ENCODE measurements around the gene NOD2. TPM values are rescaled to one million over a fixed set of nuclear protein-coding genes. Genes with fewer than 3 reads are reported as not detected.

NOD2 gene
- total and polyA plus RNA-seq, 2 experiments from 2014 or later: 0.27 to 0.66 TPM

- TF ChIP-seq CTCF (conservative IDR thresholded peaks at IDR 0.05; ENCODE audit: low read depth in 2 of 2) (no peak), ZNF331 (CRISPR knock-in tag; IDR thresholded peaks at IDR 0.05; ENCODE audit: low read depth) (no peak), ZNF114 (CRISPR knock-in tag; IDR thresholded peaks at IDR 0.05) (no peak), EZH2phosphoT487 (IDR thresholded peaks at IDR 0.05; ENCODE audit: unreplicated experiment) (no peak), STAT1 (IDR thresholded peaks at IDR 0.05; ENCODE audit: unreplicated experiment) (no peak)
Measured at GRCh38 chr16:50679266-50679665, 14.1 kb upstream of the NOD2 start (continued).

- ATAC-seq: no peak
- no peak overlapping the region for H3K27ac ChIP-seq (ENCODE audit: low read depth)
- H3K4me1 ChIP-seq (ENCODE audit: insufficient read depth): no peaks in the 10 kb centered on the region
- H3K36me3 Mint-ChIP-seq (ENCODE audit: low read depth): no peaks in the 10 kb centered on the region
- H3K79me2 ChIP-seq (replicated peaks; ENCODE audit: insufficient read depth): no peaks in the 10 kb centered on the region
- no peaks in the 10 kb centered on the region; the same call in 2 of the 3 replicates for H3K4me1 Mint-ChIP-seq
- H3K27me3 Mint-ChIP-seq (ENCODE audit: insufficient read depth, low read depth, poor library complexity): peaks cover 6% of the 10 kb centered on the region
- no peaks in the 10 kb centered on the region for H3K9me2 ChIP-seq (ENCODE audit: insufficient read depth)
- H3K4me2 ChIP-seq: no peak overlapping the region
- H3K27ac Mint-ChIP-seq: no peak overlapping the region
- no peaks in the 10 kb centered on the region for H3K36me3 ChIP-seq (ENCODE audit: insufficient read depth)
- no peak overlapping the region for H2AFZ ChIP-seq
- no peak for DNase-seq (ENCODE audit: low spot score)
- no peaks in the 10 kb centered on the region for H3F3A ChIP-seq (replicated peaks; ENCODE audit: low read depth)
- H3K4me3 Mint-ChIP-seq: no peak overlapping the region
- no peaks in the 10 kb centered on the region for H3K9me3 Mint-ChIP-seq
- no peak overlapping the region for H3K4me3 ChIP-seq
- no peaks in the 10 kb centered on the region for H4K20me1 ChIP-seq (replicated peaks; ENCODE audit: insufficient read depth)
- TF ChIP-seq ETS1 (IDR thresholded peaks at IDR 0.05) (no peak), STAT1 (IDR thresholded peaks at IDR 0.05; ENCODE audit: unreplicated experiment) (no peak), CTCF (conservative IDR thresholded peaks at IDR 0.05; ENCODE audit: low read depth in 2 of 2) (no peak), JUNB (IDR thresholded peaks at IDR 0.05; ENCODE audit: unreplicated experiment) (no peak), EZH2phosphoT487 (IDR thresholded peaks at IDR 0.05; ENCODE audit: unreplicated experiment) (no peak)
- H3K27me3 ChIP-seq (ENCODE audit: insufficient read depth): no peaks in the 10 kb centered on the region
Measured at GRCh38 chr16:50679676-50680555, 13.5 kb upstream of the NOD2 start.
